Thyroid gland (tissue), 4 donors: ENCODE measurements around the gene GLCE.

Experiments used
- POLR2A ChIP-seq, 2 donors: fragments of 450-650 bp; IDR thresholded peaks; one replicate each; pipeline ENCODE4 v1.6.1; 2017; ENCODE audit warnings: antibody characterized with exemption in 2 of 2, mild to moderate bottlenecking in 2 of 2, moderate library complexity in 1 of 2
- TF ChIP-seq, protein P1 (sequence below), 6 experiments: fragments of 200-600 bp in 3 of 6; fragments of 450-650 bp in 3 of 6; sonication (generic) in 3 of 6; IDR thresholded peaks; one replicate each; pipeline ENCODE4 v1.5.1; 2016 to 2019; ENCODE audit warnings: antibody characterized with exemption in 6 of 6, mild to moderate bottlenecking in 2 of 6, inconsistent platforms in 1 of 6, moderate library complexity in 1 of 6

GRCh38 chr15:69298354-69298696 is 137.9 kb downstream of the GLCE start:
- no peak for TF ChIP-seq POLR2A (IDR thresholded peaks at IDR 0.05)
- TF ChIP-seq, protein P1, sequence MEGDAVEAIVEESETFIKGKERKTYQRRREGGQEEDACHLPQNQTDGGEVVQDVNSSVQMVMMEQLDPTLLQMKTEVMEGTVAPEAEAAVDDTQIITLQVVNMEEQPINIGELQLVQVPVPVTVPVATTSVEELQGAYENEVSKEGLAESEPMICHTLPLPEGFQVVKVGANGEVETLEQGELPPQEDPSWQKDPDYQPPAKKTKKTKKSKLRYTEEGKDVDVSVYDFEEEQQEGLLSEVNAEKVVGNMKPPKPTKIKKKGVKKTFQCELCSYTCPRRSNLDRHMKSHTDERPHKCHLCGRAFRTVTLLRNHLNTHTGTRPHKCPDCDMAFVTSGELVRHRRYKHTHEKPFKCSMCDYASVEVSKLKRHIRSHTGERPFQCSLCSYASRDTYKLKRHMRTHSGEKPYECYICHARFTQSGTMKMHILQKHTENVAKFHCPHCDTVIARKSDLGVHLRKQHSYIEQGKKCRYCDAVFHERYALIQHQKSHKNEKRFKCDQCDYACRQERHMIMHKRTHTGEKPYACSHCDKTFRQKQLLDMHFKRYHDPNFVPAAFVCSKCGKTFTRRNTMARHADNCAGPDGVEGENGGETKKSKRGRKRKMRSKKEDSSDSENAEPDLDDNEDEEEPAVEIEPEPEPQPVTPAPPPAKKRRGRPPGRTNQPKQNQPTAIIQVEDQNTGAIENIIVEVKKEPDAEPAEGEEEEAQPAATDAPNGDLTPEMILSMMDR (IDR thresholded peaks at IDR 0.05) = no peak
